ENCODE measurements around the gene TJP1.
"Not testable (repeated sequence)": the region's sequence is repeated elsewhere in the genome, so short reads cannot be mapped to it uniquely, and the experiment has no call there.

TJP1 gene

GRCh38 chr15:29750754-29751153, 71.5 kb downstream of the TJP1 start:
- DNase-seq: no peak

GRCh38 chr15:29749365-29750086, 72.7 kb downstream of the TJP1 start:
- no peak for DNase-seq

GRCh38 chr15:29747837-29748417, 74.3 kb downstream of the TJP1 start:
- no peak for DNase-seq

GRCh38 chr15:29743475-29743874, 78.8 kb downstream of the TJP1 start:
- DNase-seq: no peak

GRCh38 chr15:29740692-29741311, 81.5 kb downstream of the TJP1 start:
- DNase-seq: no peak

- no peak for DNase-seq
Observed at GRCh38 chr15:29736744-29737020, 85.6 kb downstream of the TJP1 start.

GRCh38 chr15:29736012-29736743, 86.1 kb downstream of the TJP1 start:
- no peak for DNase-seq

- DNase-seq: no peak
Observed at GRCh38 chr15:29734917-29735572, 87.2 kb downstream of the TJP1 start.

GRCh38 chr15:29731865-29732264, 90.4 kb downstream of the TJP1 start:
- DNase-seq: no peak

GRCh38 chr15:29730471-29730870, 91.8 kb downstream of the TJP1 start:
- not testable (repeated sequence) for DNase-seq

GRCh38 chr15:29728418-29728817, 93.8 kb downstream of the TJP1 start:
- DNase-seq: no peak

GRCh38 chr15:29727871-29728270, 94.4 kb downstream of the TJP1 start:
- DNase-seq: no peak

GRCh38 chr15:29726553-29726952, 95.7 kb downstream of the TJP1 start:
- no peak for DNase-seq

GRCh38 chr15:29724026-29724425, 98.2 kb downstream of the TJP1 start:
- DNase-seq: no peak

- no peak for DNase-seq
Observed at GRCh38 chr15:29713784-29714183, 108.5 kb downstream of the TJP1 start.

- no peak for DNase-seq
Observed at GRCh38 chr15:29712149-29712885, 110.0 kb downstream of the TJP1 start.

- no peak for DNase-seq
Observed at GRCh38 chr15:29711531-29711930, 110.7 kb downstream of the TJP1 start.

GRCh38 chr15:29708519-29708918, 113.7 kb downstream of the TJP1 start:
- no peak for DNase-seq

- DNase-seq: no peak
Observed at GRCh38 chr15:29704950-29705597, 117.2 kb downstream of the TJP1 start.

GRCh38 chr15:29701151-29701550, 121.1 kb downstream of the TJP1 start:
- no peak for DNase-seq

- no peak for DNase-seq
Observed at GRCh38 chr15:29700296-29700695, 122.0 kb downstream of the TJP1 start.

- no peak for DNase-seq
Observed at GRCh38 chr15:29699791-29700190, 122.5 kb downstream of the TJP1 start.

All from NCI-H1930 (cell line).